OCI-LY3 (cell line): Measurements from ENCODE around the gene GAB4.
A peak's percentile ranks its signal among the peaks of the same experiment; 100 is the strongest.

ENCODE experiments used
- CTCF ChIP-seq: fragments of 200-600, 300-600 bp; sonication (generic); IDR thresholded peaks from 2 replicates; pipeline ENCODE4 v1.5.1; 2014; ENCODE audit warnings: antibody characterized with exemption, low read length, low read depth
- EZH2phosphoT487 ChIP-seq: fragments of 200-600 bp; shearing (Covaris generic); IDR thresholded peaks from 2 replicates; pipeline ENCODE4 v1.6.1; 2018; ENCODE audit warnings: antibody characterized with exemption, mixed run types, low read depth

- TF ChIP-seq CTCF (peak; percentile 49), EZH2phosphoT487 (no peak)
Measured at GRCh38 chr22:17009640-17010291, 1.7 kb upstream of the GAB4 start.
